GM18505 (cell line): Measurements from ENCODE around the gene SLC2A5.

Experiments
- ATAC-seq: cut with Tn5 transposase; IDR thresholded peaks from one replicate; pipeline ENCODE4 v1.9.1; 2021; ENCODE audit not compliant: unreplicated experiment
- POLR2A ChIP-seq: IDR thresholded peaks from 4 replicates; pipeline ENCODE4 v1.6.1; 2011; ENCODE audit warnings: borderline replicate concordance; ENCODE audit not compliant: insufficient read depth, insufficient read length; ENCODE audit errors: extremely low read depth

The SLC2A5 gene

DNA sequence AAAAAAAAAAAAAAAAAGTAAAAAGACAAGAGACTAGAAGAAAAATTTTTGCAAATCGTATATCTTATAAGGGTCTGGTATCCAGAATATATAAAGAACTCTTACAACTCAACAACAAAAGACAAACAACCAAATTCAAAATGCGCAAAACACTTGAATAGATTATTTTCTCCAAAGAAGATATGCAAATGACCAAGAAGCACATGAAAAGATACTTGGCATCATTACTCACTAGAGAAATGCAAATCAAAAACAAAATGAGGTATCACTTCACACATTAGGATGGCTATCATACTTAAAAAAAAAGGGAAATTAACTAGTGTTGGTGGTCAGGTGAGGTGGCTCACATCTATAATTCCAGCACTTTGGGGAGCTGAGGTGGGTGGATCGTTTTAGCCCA lies 12.0 kb upstream of the SLC2A5 start:
- no peak for ATAC-seq
- no peak for TF ChIP-seq POLR2A

GRCh38 chr1:9080705-9081291 lies 11.4 kb upstream of the SLC2A5 start:
- TF ChIP-seq POLR2A: no peak
- no peak for ATAC-seq

GRCh38 chr1:9079988-9080704 lies 10.7 kb upstream of the SLC2A5 start:
- TF ChIP-seq POLR2A: no peak
- no peak for ATAC-seq

GRCh38 chr1:9078752-9079500 lies 9.5 kb upstream of the SLC2A5 start:
- no peak for ATAC-seq
- TF ChIP-seq POLR2A: no peak

DNA sequence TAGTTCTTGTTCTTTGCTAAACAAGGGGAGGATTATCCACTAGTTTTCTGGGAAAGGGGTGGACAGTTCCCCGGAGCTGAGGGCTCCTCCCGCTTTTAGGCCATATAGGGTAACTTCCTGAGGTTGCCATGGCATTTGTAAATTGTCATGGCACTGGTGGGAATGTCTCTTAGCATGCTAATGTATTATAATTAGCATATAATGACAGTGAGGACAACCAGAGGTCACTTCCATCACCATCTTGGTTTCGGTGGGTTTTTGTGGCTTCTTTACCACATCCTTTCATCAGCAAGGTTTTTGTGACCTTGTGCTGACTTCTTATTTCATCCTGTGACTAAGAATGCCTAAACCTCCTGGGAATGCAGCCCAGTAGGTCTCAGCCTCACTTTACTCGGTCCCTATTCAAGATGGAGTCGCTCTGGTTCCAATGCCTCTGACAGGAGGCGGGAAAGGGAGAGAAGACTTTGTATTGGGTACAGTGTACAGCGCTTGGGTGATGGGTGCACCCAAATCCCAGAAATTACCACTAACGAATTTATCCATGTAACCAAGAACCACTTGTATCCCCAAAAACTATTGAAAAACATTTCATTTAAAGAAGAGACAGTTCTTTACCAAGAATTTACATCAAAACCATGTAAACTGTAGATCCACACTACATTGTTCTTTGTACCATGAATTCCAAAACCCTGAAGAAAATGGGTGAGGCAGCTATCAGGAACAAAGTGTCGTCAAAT lies 8.7 kb upstream of the SLC2A5 start:
- no peak for TF ChIP-seq POLR2A
- ATAC-seq: no peak

DNA sequence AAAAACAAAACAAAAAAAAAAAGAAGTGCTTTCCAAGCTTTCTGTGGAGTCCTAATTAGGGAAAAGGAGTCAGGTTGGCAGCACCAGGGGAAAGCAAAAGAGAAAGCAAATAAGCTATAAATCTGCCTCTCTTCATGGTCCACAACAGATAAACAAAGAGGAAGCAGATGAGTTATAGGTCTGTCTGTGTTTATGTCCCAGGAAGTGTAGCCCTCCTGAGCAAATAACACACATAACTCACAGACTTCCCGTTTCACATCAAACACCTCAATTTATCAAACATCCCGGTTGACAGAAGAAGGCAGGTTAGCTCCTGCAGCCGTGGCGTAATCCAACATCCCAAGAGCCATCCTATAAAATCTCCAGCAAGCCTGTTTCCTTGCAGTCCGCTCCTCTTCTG lies 5.6 kb upstream of the SLC2A5 start:
- no peak for ATAC-seq
- TF ChIP-seq POLR2A: no peak

DNA sequence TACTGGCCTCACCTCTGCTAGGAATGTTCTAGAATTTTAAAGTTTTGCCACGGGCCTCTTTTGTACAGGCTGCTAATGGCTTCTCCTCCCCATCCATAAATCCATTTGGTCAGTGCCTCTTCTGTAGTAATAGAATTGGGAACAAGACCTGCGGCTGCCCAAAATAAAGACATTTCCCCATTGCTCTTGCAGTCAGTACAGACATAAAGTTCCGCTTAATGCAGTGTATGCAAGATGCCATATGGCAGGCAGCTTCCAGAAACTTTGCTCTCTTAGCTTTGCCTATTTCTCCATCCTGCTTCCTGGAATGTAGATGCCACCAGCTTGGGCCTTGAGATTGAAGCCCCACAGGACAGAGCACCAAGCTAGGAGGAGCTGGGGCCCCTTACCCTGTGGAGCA lies 3.7 kb upstream of the SLC2A5 start:
- TF ChIP-seq POLR2A: no peak
- no peak for ATAC-seq

- TF ChIP-seq POLR2A: no peak
- no peak for ATAC-seq
These were observed 2.3 kb upstream of the SLC2A5 start for GRCh38 chr1:9071554-9072235.

DNA sequence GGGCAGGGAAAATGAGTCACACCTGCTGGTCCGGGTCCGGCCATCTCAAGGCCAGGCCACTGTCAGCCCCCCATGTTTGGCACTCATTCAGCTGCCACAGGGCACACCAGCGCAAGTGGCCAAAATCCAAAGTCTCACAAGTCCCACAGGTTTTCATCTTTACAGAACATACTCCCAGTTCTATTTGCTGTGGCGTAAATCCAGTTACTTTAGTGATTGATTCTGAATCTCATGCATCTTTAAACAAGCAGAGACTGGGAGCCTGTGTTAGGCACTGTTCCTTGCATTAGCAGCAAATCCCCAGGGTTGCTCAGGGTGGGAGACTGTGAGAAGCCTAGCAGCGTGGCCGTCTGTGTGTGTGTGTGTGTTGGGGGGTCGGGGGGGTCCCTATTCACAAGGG lies 1.1 kb upstream of the SLC2A5 start:
- TF ChIP-seq POLR2A: no peak
- no peak for ATAC-seq

DNA sequence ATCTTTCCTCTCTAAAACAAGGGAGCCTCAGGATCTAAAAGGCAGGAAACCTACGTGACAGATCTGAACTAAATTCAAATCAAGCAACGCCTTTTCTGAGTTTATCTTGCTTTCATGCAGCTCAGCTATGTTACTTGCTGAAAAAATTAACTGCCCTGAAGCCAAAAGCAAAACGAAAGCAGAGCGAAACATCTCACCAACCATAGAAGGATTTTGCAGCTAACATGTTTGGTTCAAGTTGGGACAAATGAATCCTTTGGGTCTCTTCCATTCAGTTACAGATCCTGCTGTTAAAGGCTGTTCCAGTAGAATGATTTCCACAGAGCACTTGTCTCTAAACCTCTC lies 482 bp downstream of the SLC2A5 start:
- TF ChIP-seq POLR2A: no peak
- ATAC-seq: no peak

GRCh38 chr1:9066945-9067807 lies 2.3 kb downstream of the SLC2A5 start:
- no peak for ATAC-seq
- no peak for TF ChIP-seq POLR2A

DNA sequence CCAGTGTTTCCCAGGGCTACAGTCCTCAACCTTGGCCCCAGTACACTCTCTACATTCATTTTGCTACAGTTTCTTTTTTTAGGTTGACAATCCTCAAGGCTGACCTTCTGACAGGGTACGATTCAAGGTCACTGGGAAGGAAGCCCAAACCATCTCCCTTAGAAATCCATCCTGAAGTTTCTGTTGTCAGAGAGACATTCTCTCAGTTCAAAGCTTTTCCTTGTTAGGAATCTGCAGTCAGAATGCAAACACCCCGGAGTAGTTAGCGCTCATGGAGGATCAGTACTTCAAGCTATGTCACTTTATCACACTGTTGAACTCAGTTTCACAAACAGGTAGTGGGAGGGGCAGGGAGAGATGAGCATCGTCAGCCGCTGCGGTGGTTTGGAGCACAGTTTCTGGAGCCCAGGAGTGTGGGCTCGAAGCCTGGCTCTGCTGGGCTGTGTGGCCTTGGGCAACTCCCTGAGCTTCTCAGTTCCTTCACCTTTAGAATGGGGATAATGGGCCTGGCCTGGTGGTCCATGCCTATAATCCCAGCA lies 4.2 kb downstream of the SLC2A5 start:
- no peak for ATAC-seq
- TF ChIP-seq POLR2A: no peak
